Panc1 (cell line): Measurements from ENCODE around the gene CD93.

Source experiments
- CTCF ChIP-seq: fragments of 450-650 bp; IDR thresholded peaks from 2 replicates; pipeline ENCODE4 v1.5.1; 2017; ENCODE audit warnings: mild to moderate bottlenecking
- POLR2AphosphoS5 ChIP-seq: IDR thresholded peaks from 2 replicates; pipeline ENCODE4 v1.6.1; 2012; ENCODE audit warnings: mild to moderate bottlenecking, low read depth, low read length, moderate library complexity
- REST ChIP-seq, 2 experiments: IDR thresholded peaks; 2 replicates each; pipeline ENCODE4 v1.6.1; 2011 to 2012; ENCODE audit warnings: low read depth in 2 of 2, control low read depth in 1 of 2, low read length in 1 of 2, mild to moderate bottlenecking in 1 of 2, moderate library complexity in 1 of 2; ENCODE audit not compliant: insufficient read depth in 1 of 2
- SIN3A ChIP-seq: IDR thresholded peaks from 2 replicates; pipeline ENCODE4 v1.6.1; 2012; ENCODE audit warnings: low read depth, mild to moderate bottlenecking, low read length, moderate library complexity, borderline replicate concordance; ENCODE audit not compliant: insufficient read depth

GRCh38 chr20:23125625-23126191, 39.6 kb upstream of the CD93 start:
- TF ChIP-seq CTCF: no peak
- no peak for TF ChIP-seq POLR2AphosphoS5
- TF ChIP-seq SIN3A: no peak
- no peak for TF ChIP-seq REST (IDR thresholded peaks at IDR 0.05; ENCODE audit: insufficient read depth in 1 of 2, low read depth in 2 of 2, low read length in 1 of 2)
